ENCODE data around the gene CBLN1.

CBLN1 gene

GRCh38 chr16:49311823-49312222 is 30.2 kb upstream of the CBLN1 start:
- H3K4me3 ChIP-seq (ENCODE audit: control insufficient read depth in 1 of 7, extremely low read depth in 1 of 7, insufficient read depth in 4 of 7, low read depth in 2 of 7, low read length in 6 of 7) = no peak overlapping the region
- no peaks in the 10 kb centered on the region for H3K9me3 ChIP-seq (ENCODE audit: control extremely low read depth in 1 of 5, control insufficient read depth in 4 of 5, insufficient read depth in 2 of 5, low read depth in 1 of 5, low read length in 4 of 5)
- no peak overlapping the region for H3K27ac ChIP-seq (ENCODE audit: insufficient read depth in 1 of 2, low read depth in 1 of 2, low read length in 2 of 2, poor library complexity in 1 of 2, severe bottlenecking in 2 of 2)
- no peak for DNase-seq
- WGBS (ENCODE audit: insufficient coverage) = 74% methylated on average over 5 of the region's 6 CpGs
- POLR2A ChIA-PET = no interaction called here
- CTCF ChIA-PET = no interaction called here
- peaks cover 7 to 43% (median 20%) of the 10 kb centered on the region in 5 experiments for H3K27me3 ChIP-seq (replicated peaks in 2 of 5; ENCODE audit: control insufficient read depth in 4 of 5, insufficient read depth in 5 of 5, low read length in 4 of 5)
- no peaks in the 10 kb centered on the region for H3K36me3 ChIP-seq (ENCODE audit: control insufficient read depth in 4 of 4, insufficient read depth in 4 of 4, low read length in 3 of 4)
- H3K4me1 ChIP-seq (ENCODE audit: control extremely low read depth in 1 of 4, control insufficient read depth in 4 of 4, insufficient read depth in 4 of 4, low read length in 3 of 4) = no peaks in the 10 kb centered on the region

GRCh38 chr16:49307176-49307575 is 25.5 kb upstream of the CBLN1 start:
- Histone ChIP-seq H3K9me3 (ENCODE audit: control extremely low read depth in 1 of 5, control insufficient read depth in 4 of 5, insufficient read depth in 2 of 5, low read depth in 1 of 5, low read length in 4 of 5) (no peaks in the 10 kb centered on the region), H3K36me3 (ENCODE audit: control insufficient read depth in 4 of 4, insufficient read depth in 4 of 4, low read length in 3 of 4) (no peaks in the 10 kb centered on the region), H3K27me3 (replicated peaks in 2 of 5; ENCODE audit: control insufficient read depth in 4 of 5, insufficient read depth in 5 of 5, low read length in 4 of 5) (peaks cover 2 to 41% (median 15%) of the 10 kb centered on the region in 5 experiments), H3K4me3 (ENCODE audit: control insufficient read depth in 1 of 7, extremely low read depth in 1 of 7, insufficient read depth in 4 of 7, low read depth in 2 of 7, low read length in 6 of 7) (no peak overlapping the region), H3K4me1 (ENCODE audit: control extremely low read depth in 1 of 4, control insufficient read depth in 4 of 4, insufficient read depth in 4 of 4, low read length in 3 of 4) (no peaks in the 10 kb centered on the region), H3K27ac (ENCODE audit: insufficient read depth in 1 of 2, low read depth in 1 of 2, low read length in 2 of 2, poor library complexity in 1 of 2, severe bottlenecking in 2 of 2) (no peak overlapping the region)
- CTCF ChIA-PET = no interaction called here
- no peak for DNase-seq
- 100% methylated on average over 2 of the region's 2 CpGs for WGBS (ENCODE audit: insufficient coverage)
- POLR2A ChIA-PET = no interaction called here

GRCh38 chr16:49305406-49305805 is 23.8 kb upstream of the CBLN1 start:
- no peaks in the 10 kb centered on the region for H3K9me3 ChIP-seq (ENCODE audit: control extremely low read depth in 1 of 5, control insufficient read depth in 4 of 5, insufficient read depth in 2 of 5, low read depth in 1 of 5, low read length in 4 of 5)
- no peaks in the 10 kb centered on the region for H3K36me3 ChIP-seq (ENCODE audit: control insufficient read depth in 4 of 4, insufficient read depth in 4 of 4, low read length in 3 of 4)
- H3K4me1 ChIP-seq (ENCODE audit: control extremely low read depth in 1 of 4, control insufficient read depth in 4 of 4, insufficient read depth in 4 of 4, low read length in 3 of 4) = no peaks in the 10 kb centered on the region
- DNase-seq = no peak
- POLR2A ChIA-PET = interaction anchor here (0.5 kb wide), 1 partner anchor 20 kb away, joined by 3 read pairs; no protein-coding TSS in a partner anchor
- CTCF ChIA-PET = no interaction called here
- H3K27me3 ChIP-seq (replicated peaks in 2 of 5; ENCODE audit: control insufficient read depth in 4 of 5, insufficient read depth in 5 of 5, low read length in 4 of 5) = peaks cover 0 to 35% (median 10%) of the 10 kb centered on the region in 5 experiments
- H3K4me3 ChIP-seq (ENCODE audit: control insufficient read depth in 1 of 7, extremely low read depth in 1 of 7, insufficient read depth in 4 of 7, low read depth in 2 of 7, low read length in 6 of 7) = no peak overlapping the region
- no peak overlapping the region for H3K27ac ChIP-seq (ENCODE audit: insufficient read depth in 1 of 2, low read depth in 1 of 2, low read length in 2 of 2, poor library complexity in 1 of 2, severe bottlenecking in 2 of 2)

- WGBS (ENCODE audit: insufficient coverage) = no CpG with 5 or more reads among the region's 2 CpGs
- no peak for DNase-seq
- Histone ChIP-seq H3K27ac (ENCODE audit: insufficient read depth in 1 of 2, low read depth in 1 of 2, low read length in 2 of 2, poor library complexity in 1 of 2, severe bottlenecking in 2 of 2) (no peak overlapping the region), H3K36me3 (ENCODE audit: control insufficient read depth in 4 of 4, insufficient read depth in 4 of 4, low read length in 3 of 4) (no peaks in the 10 kb centered on the region), H3K9me3 (ENCODE audit: control extremely low read depth in 1 of 5, control insufficient read depth in 4 of 5, insufficient read depth in 2 of 5, low read depth in 1 of 5, low read length in 4 of 5) (peaks cover 0 to 5% (median 0%) of the 10 kb centered on the region in 5 experiments), H3K4me3 (ENCODE audit: control insufficient read depth in 1 of 7, extremely low read depth in 1 of 7, insufficient read depth in 4 of 7, low read depth in 2 of 7, low read length in 6 of 7) (no peak overlapping the region), H3K4me1 (ENCODE audit: control extremely low read depth in 1 of 4, control insufficient read depth in 4 of 4, insufficient read depth in 4 of 4, low read length in 3 of 4) (no peaks in the 10 kb centered on the region), H3K27me3 (replicated peaks in 2 of 5; ENCODE audit: control insufficient read depth in 4 of 5, insufficient read depth in 5 of 5, low read length in 4 of 5) (peaks cover 4 to 24% (median 20%) of the 10 kb centered on the region in 5 experiments)
- ChIA-PET POLR2A (no interaction called here), CTCF (no interaction called here)
Observed at GRCh38 chr16:49292413-49292812, 10.8 kb upstream of the CBLN1 start.

GRCh38 chr16:49287572-49287971 is 5.9 kb upstream of the CBLN1 start:
- WGBS (ENCODE audit: insufficient coverage) = 30% methylated on average over 2 of the region's 3 CpGs
- Histone ChIP-seq H3K27me3 (replicated peaks in 2 of 5; ENCODE audit: control insufficient read depth in 4 of 5, insufficient read depth in 5 of 5, low read length in 4 of 5) (peaks cover 21 to 64% (median 35%) of the 10 kb centered on the region in 5 experiments), H3K27ac (ENCODE audit: insufficient read depth in 1 of 2, low read depth in 1 of 2, low read length in 2 of 2, poor library complexity in 1 of 2, severe bottlenecking in 2 of 2) (no peak overlapping the region), H3K36me3 (ENCODE audit: control insufficient read depth in 4 of 4, insufficient read depth in 4 of 4, low read length in 3 of 4) (no peaks in the 10 kb centered on the region), H3K9me3 (ENCODE audit: control extremely low read depth in 1 of 5, control insufficient read depth in 4 of 5, insufficient read depth in 2 of 5, low read depth in 1 of 5, low read length in 4 of 5) (peaks cover 0 to 5% (median 0%) of the 10 kb centered on the region in 5 experiments), H3K4me1 (ENCODE audit: control extremely low read depth in 1 of 4, control insufficient read depth in 4 of 4, insufficient read depth in 4 of 4, low read length in 3 of 4) (peaks cover 0 to 13% (median 7%) of the 10 kb centered on the region in 4 experiments), H3K4me3 (ENCODE audit: control insufficient read depth in 1 of 7, extremely low read depth in 1 of 7, insufficient read depth in 4 of 7, low read depth in 2 of 7, low read length in 6 of 7) (no peak overlapping the region)
- CTCF ChIA-PET = interaction anchor here (1.8 kb wide), 1 partner anchor 14 kb away, joined by 3 read pairs; no protein-coding TSS in a partner anchor
- POLR2A ChIA-PET = no interaction called here
- no peak for DNase-seq

GRCh38 chr16:49284962-49285361 is 3.3 kb upstream of the CBLN1 start:
- POLR2A ChIA-PET = no interaction called here
- Histone ChIP-seq H3K36me3 (ENCODE audit: control insufficient read depth in 4 of 4, insufficient read depth in 4 of 4, low read length in 3 of 4) (no peaks in the 10 kb centered on the region), H3K9me3 (ENCODE audit: control extremely low read depth in 1 of 5, control insufficient read depth in 4 of 5, insufficient read depth in 2 of 5, low read depth in 1 of 5, low read length in 4 of 5) (peaks cover 0 to 5% (median 0%) of the 10 kb centered on the region in 5 experiments), H3K4me3 (ENCODE audit: control insufficient read depth in 1 of 7, extremely low read depth in 1 of 7, insufficient read depth in 4 of 7, low read depth in 2 of 7, low read length in 6 of 7) (no peak overlapping the region), H3K4me1 (ENCODE audit: control extremely low read depth in 1 of 4, control insufficient read depth in 4 of 4, insufficient read depth in 4 of 4, low read length in 3 of 4) (peaks cover 0 to 30% (median 17%) of the 10 kb centered on the region in 4 experiments), H3K27ac (ENCODE audit: insufficient read depth in 1 of 2, low read depth in 1 of 2, low read length in 2 of 2, poor library complexity in 1 of 2, severe bottlenecking in 2 of 2) (no peak overlapping the region), H3K27me3 (replicated peaks in 2 of 5; ENCODE audit: control insufficient read depth in 4 of 5, insufficient read depth in 5 of 5, low read length in 4 of 5) (peaks cover 21 to 77% (median 41%) of the 10 kb centered on the region in 5 experiments)
- no peak for DNase-seq
- WGBS (ENCODE audit: insufficient coverage) = 68% methylated on average over 2 of the region's 4 CpGs
- CTCF ChIA-PET = no interaction called here

GRCh38 chr16:49283376-49284049 is 1.9 kb upstream of the CBLN1 start:
- Histone ChIP-seq H3K4me1 (ENCODE audit: control extremely low read depth in 1 of 4, control insufficient read depth in 4 of 4, insufficient read depth in 4 of 4, low read length in 3 of 4) (peaks cover 0 to 41% (median 19%) of the 10 kb centered on the region in 4 experiments), H3K36me3 (ENCODE audit: control insufficient read depth in 4 of 4, insufficient read depth in 4 of 4, low read length in 3 of 4) (no peaks in the 10 kb centered on the region), H3K27ac (ENCODE audit: insufficient read depth in 1 of 2, low read depth in 1 of 2, low read length in 2 of 2, poor library complexity in 1 of 2, severe bottlenecking in 2 of 2) (no peak overlapping the region), H3K4me3 (ENCODE audit: control insufficient read depth in 1 of 7, extremely low read depth in 1 of 7, insufficient read depth in 4 of 7, low read depth in 2 of 7, low read length in 6 of 7) (peak overlapping the region in 3 of 7 experiments; percentile 66 to 75 (median 70)), H3K27me3 (replicated peaks in 2 of 5; ENCODE audit: control insufficient read depth in 4 of 5, insufficient read depth in 5 of 5, low read length in 4 of 5) (peaks cover 21 to 87% (median 53%) of the 10 kb centered on the region in 5 experiments), H3K9me3 (ENCODE audit: control extremely low read depth in 1 of 5, control insufficient read depth in 4 of 5, insufficient read depth in 2 of 5, low read depth in 1 of 5, low read length in 4 of 5) (no peaks in the 10 kb centered on the region)
- 5% methylated on average over 15 of the region's 25 CpGs for WGBS (ENCODE audit: insufficient coverage)
- no peak for DNase-seq
- ChIA-PET POLR2A (interaction anchor here (0.6 kb wide), 1 partner anchor 1194 kb away, joined by 7 read pairs; no protein-coding TSS in a partner anchor), CTCF (no interaction called here)

All from common myeloid progenitor, CD34-positive (primary cell).